Cardiac muscle cell (in vitro differentiated cells and primary cell): Measurements from ENCODE around the gene DEFB132. TPM values are rescaled to one million over a fixed set of nuclear protein-coding genes. Genes with fewer than 3 reads are reported as not detected.

ENCODE experiments used
- DNase-seq, 2 donors: peaks; one replicate each; pipeline versions ENCODE4 v3.0.0 to v3.0.0-alpha.2; 2010 to 2017; ENCODE audit warnings: low read depth in 1 of 2, low spot score in 1 of 2
- H3K27ac ChIP-seq: fragments of 200-600 bp; sonication (generic); 2 replicates; pipeline ENCODE4 v1.5.1; 2016
- H3K27me3 ChIP-seq: fragments of 200-600 bp; sonication (generic); 2 replicates; pipeline ENCODE4 v1.6.0; 2016; ENCODE audit warnings: control low read depth
- H3K36me3 ChIP-seq: fragments of 200-600 bp; sonication (generic); 2 replicates; pipeline ENCODE4 v1.5.1; 2016; ENCODE audit warnings: control low read depth
- H3K4me1 ChIP-seq: fragments of 200-600 bp; sonication (generic); 2 replicates; pipeline ENCODE4 v1.8.1; 2017; ENCODE audit warnings: low read depth, mild to moderate bottlenecking, mixed run types
- H3K4me3 ChIP-seq: fragments of 200-600 bp; sonication (generic); 2 replicates; pipeline ENCODE4 v1.5.1; 2016; ENCODE audit warnings: mild to moderate bottlenecking
- H3K9me3 ChIP-seq: fragments of 200-600 bp; sonication (generic); 2 replicates; pipeline ENCODE4 v1.5.1; 2017; ENCODE audit warnings: low read depth, mild to moderate bottlenecking, control low read depth
- CTCF ChIP-seq: IDR thresholded peaks from 2 replicates; pipeline ENCODE4 v1.5.1; 2012; ENCODE audit warnings: low read depth, mild to moderate bottlenecking, low read length
- polyA plus RNA-seq: library from polyadenylated mRNA; unstranded; fragments of >200 nt; fragmentation: Nextera tagmentation; extraction: Ambion mirVana; gene quantifications from 2 replicates; pipeline ENCODE4 v1.2.1, GENCODE V29; 2016
- total RNA-seq: library from RNA; depleted of rRNA; stranded (reverse); fragments of >200 nt; gene quantifications from 2 replicates; pipeline ENCODE4 v1.2.3, GENCODE V29; 2016

DEFB132 gene
- total and polyA plus RNA-seq, 2 experiments from 2014 or later: not detected

- Histone ChIP-seq H3K4me1 (peaks cover 25% of the 10 kb centered on the region), H3K9me3 (no peaks in the 10 kb centered on the region), H3K27me3 (no peaks in the 10 kb centered on the region), H3K36me3 (no peaks in the 10 kb centered on the region), H3K4me3 (no peak overlapping the region), H3K27ac (no peak overlapping the region)
- no peak for DNase-seq
- no peak for TF ChIP-seq CTCF
Measured at GRCh38 chr20:295804-296203, 38.3 kb downstream of the DEFB132 start.

GRCh38 chr20:297098-297924, 39.8 kb downstream of the DEFB132 start, which contains the start of gene ZCCHC3:
Gene ZCCHC3, plus strand, starts transcription at chr20:297570. Its CDS starts 17 bp downstream, at chr20:297587.
- TF ChIP-seq CTCF: peak; percentile 17
- Histone ChIP-seq H3K4me1 (peaks cover 31% of the 10 kb centered on the region), H3K27me3 (no peaks in the 10 kb centered on the region)

GRCh38 chr20:297925-298775, 40.6 kb downstream of the DEFB132 start:
- peak; percentile 35 to 77 for DNase-seq
- Histone ChIP-seq H3K4me3 (peak overlapping the region; percentile 90), H3K4me1 (peaks cover 34% of the 10 kb centered on the region), H3K27ac (peak overlapping the region; percentile 96), H3K27me3 (no peaks in the 10 kb centered on the region), H3K36me3 (no peaks in the 10 kb centered on the region), H3K9me3 (no peaks in the 10 kb centered on the region)
- no peak for TF ChIP-seq CTCF

More at GRCh38 chr20:297098-297924, 39.8 kb downstream of the DEFB132 start, which contains the start of gene ZCCHC3:
- peak within 1 kb of the TSS; percentile 96 for H3K27ac ChIP-seq
- peak; percentile 96 to 99 for DNase-seq
- no peaks in the 10 kb centered on the region for H3K9me3 ChIP-seq
- no peaks in the 10 kb centered on the region for H3K36me3 ChIP-seq
- peak within 1 kb of the TSS; percentile 90 for H3K4me3 ChIP-seq

- Histone ChIP-seq H3K27ac (peak overlapping the region; percentile 96), H3K9me3 (no peaks in the 10 kb centered on the region), H3K27me3 (no peaks in the 10 kb centered on the region), H3K4me3 (peak overlapping the region; percentile 90), H3K36me3 (no peaks in the 10 kb centered on the region), H3K4me1 (peaks cover 34% of the 10 kb centered on the region)
- TF ChIP-seq CTCF: no peak
- DNase-seq: no peak
Measured at GRCh38 chr20:298776-299391, 41.4 kb downstream of the DEFB132 start.

- peak overlapping the region; percentile 85 for H3K27ac ChIP-seq
- no peaks in the 10 kb centered on the region for H3K27me3 ChIP-seq
- no peaks in the 10 kb centered on the region for H3K9me3 ChIP-seq
- TF ChIP-seq CTCF: no peak
- H3K36me3 ChIP-seq: no peaks in the 10 kb centered on the region
- H3K4me3 ChIP-seq: peak overlapping the region; percentile 90
- H3K4me1 ChIP-seq: peaks cover 34% of the 10 kb centered on the region
- DNase-seq: peak in 1 of 2 donors; percentile 29
Measured at GRCh38 chr20:300345-300990, 42.9 kb downstream of the DEFB132 start.
